Measurements from ENCODE around the gene DUS1L. TPM values are rescaled to one million over a fixed set of nuclear protein-coding genes. Genes with fewer than 3 reads are reported as not detected.

Gene DUS1L
- total RNA-seq, 1 donor from 2014 or later: 125 TPM

DNA sequence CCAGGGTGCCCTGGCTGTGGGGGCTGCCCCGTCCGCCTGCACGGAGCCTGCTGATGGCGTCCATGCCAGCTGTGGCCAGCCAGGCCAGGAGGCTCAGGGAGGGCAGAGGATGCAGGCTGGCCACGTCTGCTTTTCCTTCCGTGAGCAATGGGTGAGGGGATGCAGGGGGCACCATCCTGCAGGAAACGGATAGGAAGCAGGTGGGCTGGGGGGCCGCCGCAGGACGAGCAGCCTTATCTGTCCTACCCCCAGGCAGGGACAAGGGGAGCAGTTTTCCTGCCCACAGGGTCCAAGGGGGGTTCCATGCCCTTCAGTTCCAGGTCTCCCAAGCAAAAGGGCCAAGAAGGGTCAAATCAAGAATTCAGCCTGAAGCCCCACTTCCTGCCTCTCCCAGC is 6.8 kb downstream of the DUS1L start:
- H3K27me3 ChIP-seq (ENCODE audit: control insufficient read depth, insufficient read depth, low read length): no peaks in the 10 kb centered on the region
- no peak for DNase-seq (ENCODE audit: low read depth)
- FAIRE-seq: no peak
- TF ChIP-seq, protein P1, sequence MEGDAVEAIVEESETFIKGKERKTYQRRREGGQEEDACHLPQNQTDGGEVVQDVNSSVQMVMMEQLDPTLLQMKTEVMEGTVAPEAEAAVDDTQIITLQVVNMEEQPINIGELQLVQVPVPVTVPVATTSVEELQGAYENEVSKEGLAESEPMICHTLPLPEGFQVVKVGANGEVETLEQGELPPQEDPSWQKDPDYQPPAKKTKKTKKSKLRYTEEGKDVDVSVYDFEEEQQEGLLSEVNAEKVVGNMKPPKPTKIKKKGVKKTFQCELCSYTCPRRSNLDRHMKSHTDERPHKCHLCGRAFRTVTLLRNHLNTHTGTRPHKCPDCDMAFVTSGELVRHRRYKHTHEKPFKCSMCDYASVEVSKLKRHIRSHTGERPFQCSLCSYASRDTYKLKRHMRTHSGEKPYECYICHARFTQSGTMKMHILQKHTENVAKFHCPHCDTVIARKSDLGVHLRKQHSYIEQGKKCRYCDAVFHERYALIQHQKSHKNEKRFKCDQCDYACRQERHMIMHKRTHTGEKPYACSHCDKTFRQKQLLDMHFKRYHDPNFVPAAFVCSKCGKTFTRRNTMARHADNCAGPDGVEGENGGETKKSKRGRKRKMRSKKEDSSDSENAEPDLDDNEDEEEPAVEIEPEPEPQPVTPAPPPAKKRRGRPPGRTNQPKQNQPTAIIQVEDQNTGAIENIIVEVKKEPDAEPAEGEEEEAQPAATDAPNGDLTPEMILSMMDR (IDR thresholded peaks at IDR 0.05; ENCODE audit: insufficient read depth, low read length, severe bottlenecking): no peak
- H3K4me3 ChIP-seq (ENCODE audit: low read depth, low read length): no peak overlapping the region
- H3K36me3 ChIP-seq (ENCODE audit: control insufficient read depth, insufficient read depth, low read length): peaks cover 64% of the 10 kb centered on the region

DNA sequence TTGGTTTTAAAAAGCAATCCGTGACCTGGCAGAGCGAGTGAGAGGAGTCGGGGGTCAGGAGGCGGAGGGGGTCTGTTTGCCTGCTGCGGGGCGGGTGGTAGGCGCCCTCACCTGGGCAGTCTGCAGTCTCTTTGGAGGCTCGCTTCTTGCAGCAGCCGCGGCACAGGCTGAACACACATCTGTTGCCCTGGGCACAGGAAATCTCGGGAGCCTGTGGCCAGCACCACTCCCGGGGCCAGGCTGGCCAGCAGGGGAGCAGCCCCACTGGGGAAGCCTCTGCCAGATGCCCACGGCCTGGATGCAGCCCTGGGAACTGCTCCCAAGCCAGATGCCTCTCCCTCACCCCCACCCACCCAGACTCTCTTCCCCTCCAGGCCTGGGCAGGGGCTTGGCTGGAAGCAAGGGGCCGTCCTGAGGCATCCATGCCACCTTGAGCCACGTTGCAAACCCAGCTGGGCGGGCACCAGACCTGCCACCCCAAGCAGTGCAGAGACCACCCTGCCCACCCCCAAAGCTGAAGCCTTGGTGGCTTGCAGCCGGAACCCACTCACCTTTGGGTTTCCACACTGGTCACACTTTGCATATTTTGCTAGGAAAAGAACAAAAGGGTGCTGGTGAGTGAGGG is 7.3 kb downstream of the DUS1L start:
- DNase-seq (ENCODE audit: low read depth) (no peak), FAIRE-seq (no peak)
- no peak overlapping the region for H3K4me3 ChIP-seq (ENCODE audit: low read depth, low read length)
- peaks cover 60% of the 10 kb centered on the region for H3K36me3 ChIP-seq (ENCODE audit: control insufficient read depth, insufficient read depth, low read length)
- no peaks in the 10 kb centered on the region for H3K27me3 ChIP-seq (ENCODE audit: control insufficient read depth, insufficient read depth, low read length)
- TF ChIP-seq, protein P1 (IDR thresholded peaks at IDR 0.05; ENCODE audit: insufficient read depth, low read length, severe bottlenecking): no peak

- TF ChIP-seq, protein P1 (IDR thresholded peaks at IDR 0.05; ENCODE audit: insufficient read depth, low read length, severe bottlenecking): no peak
- Histone ChIP-seq H3K36me3 (ENCODE audit: control insufficient read depth, insufficient read depth, low read length) (peaks cover 48% of the 10 kb centered on the region), H3K4me3 (ENCODE audit: low read depth, low read length) (no peak overlapping the region), H3K27me3 (ENCODE audit: control insufficient read depth, insufficient read depth, low read length) (no peaks in the 10 kb centered on the region)
- FAIRE-seq: no peak
- no peak for DNase-seq (ENCODE audit: low read depth)
These were observed 8.6 kb downstream of the DUS1L start for GRCh38 chr17:82056729-82057621.

DNA sequence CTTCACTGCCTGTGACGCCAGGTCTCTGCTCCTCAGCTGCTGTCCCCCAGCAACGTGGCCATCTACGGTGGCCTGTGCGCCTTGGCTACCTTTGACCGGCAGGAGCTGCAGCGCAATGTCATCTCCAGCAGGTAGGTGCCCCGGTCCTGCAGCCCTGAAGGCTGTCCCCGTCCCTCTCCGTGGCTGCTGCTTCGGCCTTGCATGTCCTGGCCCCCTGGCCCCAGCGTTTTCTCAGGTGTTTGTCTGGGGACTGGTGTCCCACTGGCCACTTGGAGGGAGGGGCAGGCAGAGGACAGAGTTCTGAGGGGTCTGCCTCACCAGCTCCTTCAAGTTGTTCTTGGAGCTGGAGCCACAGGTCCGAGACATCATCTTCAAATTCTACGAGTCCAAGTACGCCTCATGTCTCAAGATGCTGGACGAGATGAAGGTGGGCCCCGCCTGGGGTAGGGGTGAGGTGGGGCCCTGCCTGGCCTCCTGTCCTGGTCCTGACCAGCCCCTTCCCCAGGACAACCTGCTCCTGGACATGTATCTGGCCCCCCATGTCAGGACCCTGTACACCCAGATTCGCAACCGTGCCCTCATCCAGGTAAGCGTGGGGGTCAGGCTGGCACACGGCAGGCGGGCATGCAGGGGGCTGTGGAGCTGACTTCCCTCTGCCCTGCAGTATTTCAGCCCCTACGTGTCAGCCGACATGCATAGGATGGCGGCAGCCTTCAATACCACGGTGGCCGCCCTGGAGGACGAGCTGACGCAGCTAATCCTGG is 9.5 kb downstream of the DUS1L start:
- no peak for DNase-seq (ENCODE audit: low read depth)
- TF ChIP-seq, protein P1 (IDR thresholded peaks at IDR 0.05; ENCODE audit: insufficient read depth, low read length, severe bottlenecking): no peak
- H3K36me3 ChIP-seq (ENCODE audit: control insufficient read depth, insufficient read depth, low read length): peaks cover 41% of the 10 kb centered on the region
- no peaks in the 10 kb centered on the region for H3K27me3 ChIP-seq (ENCODE audit: control insufficient read depth, insufficient read depth, low read length)
- H3K4me3 ChIP-seq (ENCODE audit: low read depth, low read length): no peak overlapping the region
- no peak for FAIRE-seq

DNA sequence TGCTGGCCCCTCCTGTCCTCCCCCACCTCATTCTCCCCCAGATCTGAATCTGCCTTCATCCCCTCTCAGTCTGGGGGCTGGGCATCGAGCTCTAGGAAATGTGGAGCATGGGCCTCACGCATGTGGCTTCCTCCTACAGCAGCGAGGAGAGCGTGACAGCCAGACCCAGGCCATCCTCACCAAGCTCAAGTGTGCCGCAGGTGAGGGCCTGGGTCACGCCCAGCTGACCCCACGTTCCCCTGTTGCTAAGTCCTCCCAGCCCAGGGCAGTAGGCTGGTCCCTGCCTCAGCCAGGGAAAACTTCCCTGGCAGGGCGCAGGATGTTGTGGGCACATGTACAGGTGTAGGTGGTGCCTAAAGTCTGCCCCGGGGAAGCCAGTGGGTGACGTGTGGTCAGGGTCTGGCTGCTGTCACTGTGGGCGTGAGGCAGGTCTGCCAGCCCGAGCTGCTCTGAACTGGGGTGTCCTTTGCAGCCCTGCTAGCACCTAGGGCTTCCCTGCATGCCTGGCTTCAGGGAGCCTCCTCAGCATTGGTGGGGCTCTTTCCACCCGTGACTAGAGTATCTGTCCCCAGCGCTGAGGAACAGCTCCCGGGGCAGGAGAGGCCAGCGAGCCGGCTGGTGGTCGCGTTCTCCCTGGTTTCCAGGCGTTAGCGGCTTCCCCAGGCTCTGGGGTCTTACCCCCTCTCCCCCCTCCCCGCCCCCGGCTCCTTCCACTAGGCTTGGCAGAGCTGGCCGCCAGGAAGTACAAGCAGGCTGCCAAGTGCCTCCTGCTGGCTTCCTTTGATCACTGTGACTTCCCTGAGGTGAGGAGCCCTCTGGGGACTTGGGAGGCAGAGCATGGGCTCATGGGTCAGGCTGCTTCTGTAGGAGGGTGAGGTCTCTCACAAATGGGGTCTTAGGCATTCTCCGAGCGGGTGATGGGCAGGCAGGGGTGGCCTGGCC is 10.3 kb downstream of the DUS1L start:
- FAIRE-seq (no peak), DNase-seq (ENCODE audit: low read depth) (no peak)
- Histone ChIP-seq H3K27me3 (ENCODE audit: control insufficient read depth, insufficient read depth, low read length) (no peaks in the 10 kb centered on the region), H3K36me3 (ENCODE audit: control insufficient read depth, insufficient read depth, low read length) (peaks cover 39% of the 10 kb centered on the region), H3K4me3 (ENCODE audit: low read depth, low read length) (no peak overlapping the region)
- TF ChIP-seq, protein P1 (IDR thresholded peaks at IDR 0.05; ENCODE audit: insufficient read depth, low read length, severe bottlenecking): no peak

Measured in bronchial epithelial cell (primary cell).